Endothelial cell of umbilical vein (primary cell): ENCODE data around the gene LRRC8D.

Experiments
- EZH2 ChIP-seq: IDR thresholded peaks from 2 replicates; pipeline ENCODE4 v1.6.1; 2012; ENCODE audit warnings: borderline replicate concordance, low read depth, mild to moderate bottlenecking, moderate library complexity, low read length, inconsistent platforms; ENCODE audit not compliant: severe bottlenecking
- FOS ChIP-seq: IDR thresholded peaks from 2 replicates; pipeline ENCODE4 v1.6.1; 2011; ENCODE audit warnings: mild to moderate bottlenecking, low read length, moderate library complexity, borderline replicate concordance; ENCODE audit not compliant: insufficient read depth
- GATA2 ChIP-seq: IDR thresholded peaks from 2 replicates; pipeline ENCODE4 v1.7.0; 2011; ENCODE audit warnings: low read depth, mild to moderate bottlenecking, moderate library complexity, mixed read lengths, low read length; ENCODE audit not compliant: insufficient read length, insufficient read depth
- JUN ChIP-seq: IDR thresholded peaks from 2 replicates; pipeline ENCODE4 v1.6.1; 2011; ENCODE audit warnings: borderline replicate concordance, low read depth; ENCODE audit not compliant: insufficient read length, insufficient read depth
- MYC ChIP-seq: IDR thresholded peaks from one replicate; pipeline ENCODE4 v1.6.1; 2011; ENCODE audit warnings: mild to moderate bottlenecking, low read depth, low read length
- POLR2A ChIP-seq: IDR thresholded peaks from 2 replicates; pipeline ENCODE4 v1.6.1; 2012; ENCODE audit warnings: low read depth, mild to moderate bottlenecking, control low read depth, low read length
- POLR2AphosphoS5 ChIP-seq: IDR thresholded peaks from 2 replicates; pipeline ENCODE4 v1.6.1; 2012; ENCODE audit warnings: low read depth, mild to moderate bottlenecking, control low read depth, low read length, moderate library complexity; ENCODE audit not compliant: insufficient read depth
- TF ChIP-seq, protein P1 (sequence below), 2 donors: IDR thresholded peaks; 1 replicate in 1 of 2; 2 replicates in 1 of 2; pipeline ENCODE4 v1.5.1; 2011; ENCODE audit warnings: low read length in 2 of 2, mild to moderate bottlenecking in 2 of 2, moderate library complexity in 2 of 2, control low read depth in 1 of 2, inconsistent platforms in 1 of 2, low read depth in 1 of 2; ENCODE audit not compliant: insufficient read depth in 1 of 2; ENCODE audit errors: extremely low read depth in 1 of 2
- TF ChIP-seq, protein P2 (sequence below): IDR thresholded peaks from 2 replicates; pipeline ENCODE4 v1.6.1; 2011; ENCODE audit not compliant: insufficient read depth, insufficient read length

DNA sequence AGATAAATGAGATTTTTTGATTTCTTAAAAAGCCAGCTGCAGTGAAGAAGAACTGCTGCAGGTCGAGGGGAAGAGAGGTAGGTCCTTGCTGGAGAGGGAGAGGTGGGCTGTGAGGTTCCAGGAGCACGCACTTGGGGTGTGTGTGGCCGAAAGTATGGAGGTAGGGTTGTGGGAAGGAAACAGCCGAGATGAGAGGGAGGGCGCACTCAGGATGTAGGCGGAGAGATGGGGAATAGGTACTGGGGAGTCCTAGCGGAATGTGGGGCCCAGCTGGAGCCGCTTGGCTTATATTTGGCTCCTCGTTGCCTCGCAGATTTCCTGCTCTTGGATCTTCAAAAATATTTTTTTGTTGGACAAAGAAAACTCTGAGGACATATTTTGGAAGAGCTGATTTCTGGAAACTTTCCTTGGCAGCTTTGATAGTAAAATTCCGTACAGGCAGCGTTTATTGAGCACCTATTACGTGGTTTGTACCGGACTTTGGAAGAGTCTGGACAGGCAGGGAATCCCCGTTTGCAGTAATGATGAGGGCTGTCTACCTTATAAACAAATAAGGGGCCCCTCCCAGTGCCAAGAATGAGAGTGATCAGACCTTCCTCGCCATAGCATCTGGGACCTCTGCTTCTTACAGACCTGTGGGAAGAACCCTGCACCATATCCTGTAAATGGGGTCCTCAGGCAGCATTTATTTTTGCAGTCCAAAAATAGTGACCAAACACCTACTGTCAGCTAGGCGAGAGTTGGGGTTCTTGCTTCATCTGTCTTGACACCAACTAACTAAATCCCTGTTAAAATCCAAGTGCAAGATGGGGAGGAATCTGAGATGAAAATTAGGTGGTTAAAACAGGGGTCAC is 1.5 kb downstream of the LRRC8D start:
- TF ChIP-seq POLR2A: no peak
- TF ChIP-seq, protein P1, sequence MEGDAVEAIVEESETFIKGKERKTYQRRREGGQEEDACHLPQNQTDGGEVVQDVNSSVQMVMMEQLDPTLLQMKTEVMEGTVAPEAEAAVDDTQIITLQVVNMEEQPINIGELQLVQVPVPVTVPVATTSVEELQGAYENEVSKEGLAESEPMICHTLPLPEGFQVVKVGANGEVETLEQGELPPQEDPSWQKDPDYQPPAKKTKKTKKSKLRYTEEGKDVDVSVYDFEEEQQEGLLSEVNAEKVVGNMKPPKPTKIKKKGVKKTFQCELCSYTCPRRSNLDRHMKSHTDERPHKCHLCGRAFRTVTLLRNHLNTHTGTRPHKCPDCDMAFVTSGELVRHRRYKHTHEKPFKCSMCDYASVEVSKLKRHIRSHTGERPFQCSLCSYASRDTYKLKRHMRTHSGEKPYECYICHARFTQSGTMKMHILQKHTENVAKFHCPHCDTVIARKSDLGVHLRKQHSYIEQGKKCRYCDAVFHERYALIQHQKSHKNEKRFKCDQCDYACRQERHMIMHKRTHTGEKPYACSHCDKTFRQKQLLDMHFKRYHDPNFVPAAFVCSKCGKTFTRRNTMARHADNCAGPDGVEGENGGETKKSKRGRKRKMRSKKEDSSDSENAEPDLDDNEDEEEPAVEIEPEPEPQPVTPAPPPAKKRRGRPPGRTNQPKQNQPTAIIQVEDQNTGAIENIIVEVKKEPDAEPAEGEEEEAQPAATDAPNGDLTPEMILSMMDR (IDR thresholded peaks at IDR 0.05; ENCODE audit: extremely low read depth in 1 of 2, insufficient read depth in 1 of 2, low read depth in 1 of 2, low read length in 2 of 2): no peak
- TF ChIP-seq GATA2: no peak
- TF ChIP-seq POLR2AphosphoS5: no peak
- TF ChIP-seq EZH2: no peak
- TF ChIP-seq JUN: no peak
- no peak for TF ChIP-seq FOS
- TF ChIP-seq, protein P2, sequence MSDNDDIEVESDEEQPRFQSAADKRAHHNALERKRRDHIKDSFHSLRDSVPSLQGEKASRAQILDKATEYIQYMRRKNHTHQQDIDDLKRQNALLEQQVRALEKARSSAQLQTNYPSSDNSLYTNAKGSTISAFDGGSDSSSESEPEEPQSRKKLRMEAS: no peak
- TF ChIP-seq MYC: no peak
